NT2/D1 (cell line): ENCODE data around the gene XRN1.
"Not testable (repeated sequence)": the region's sequence is repeated elsewhere in the genome, so short reads cannot be mapped to it uniquely, and the experiment has no call there.

Experiments
- DNase-seq: peaks from one replicate; pipeline ENCODE4 v3.0.0-alpha.2; 2011; ENCODE audit warnings: low read depth, low spot score
- H3K27me3 ChIP-seq: 2 replicates; pipeline ENCODE4 v1.6.0; 2011; ENCODE audit warnings: mild to moderate bottlenecking; ENCODE audit not compliant: insufficient read length, insufficient read depth
- H3K36me3 ChIP-seq: 2 replicates; pipeline ENCODE4 v1.6.1; 2011; ENCODE audit warnings: mild to moderate bottlenecking, low read length, mixed read lengths; ENCODE audit not compliant: insufficient read depth, insufficient read length
- H3K4me1 ChIP-seq: 2 replicates; pipeline ENCODE4 v1.5.1; 2011; ENCODE audit not compliant: insufficient read depth, insufficient read length
- H3K4me3 ChIP-seq: 2 replicates; pipeline ENCODE4 v1.5.1; 2011; ENCODE audit warnings: low read depth; ENCODE audit not compliant: insufficient read length
- H3K9ac ChIP-seq: 2 replicates; pipeline ENCODE4 v1.6.0; 2011; ENCODE audit warnings: low read depth; ENCODE audit not compliant: insufficient read length
- H3K9me3 ChIP-seq: 2 replicates; pipeline ENCODE4 v1.5.1; 2011; ENCODE audit warnings: mild to moderate bottlenecking, low read length; ENCODE audit not compliant: insufficient read depth
- SUZ12 ChIP-seq: IDR thresholded peaks from 2 replicates; pipeline ENCODE4 v1.6.1; 2011; ENCODE audit not compliant: insufficient read length, insufficient read depth; ENCODE audit errors: extremely low read depth
- YY1 ChIP-seq: IDR thresholded peaks from 2 replicates; pipeline ENCODE4 v1.6.1; 2011; ENCODE audit not compliant: insufficient read length, insufficient read depth
- ZNF274 ChIP-seq: IDR thresholded peaks from 2 replicates; pipeline ENCODE4 v1.6.1; 2011; ENCODE audit warnings: mild to moderate bottlenecking, low read depth, low read length

The XRN1 gene

DNA sequence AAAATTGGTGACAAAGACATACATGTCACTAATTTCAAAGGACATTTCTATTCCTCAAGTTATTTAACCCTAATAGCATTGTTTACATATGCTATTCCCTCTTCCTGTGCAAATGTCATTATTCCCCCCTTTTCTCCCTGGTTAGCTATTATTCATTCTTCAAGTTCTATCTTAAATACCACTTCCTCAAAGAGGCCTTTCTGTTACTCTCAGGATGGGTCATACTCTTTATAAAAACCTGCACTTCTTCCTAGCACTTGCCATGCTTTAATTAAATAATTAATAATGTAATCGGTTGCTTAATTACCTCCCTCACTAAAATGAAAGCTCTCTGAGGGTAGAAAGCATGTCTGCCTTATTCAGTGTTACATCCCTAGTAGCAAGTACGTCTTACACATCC lies 88.5 kb downstream of the XRN1 start:
- Histone ChIP-seq H3K27me3 (no peaks in the 10 kb centered on the region), H3K9ac (no peak overlapping the region), H3K4me1 (no peaks in the 10 kb centered on the region), H3K4me3 (no peak overlapping the region), H3K9me3 (no peaks in the 10 kb centered on the region), H3K36me3 (peaks cover 35% of the 10 kb centered on the region)
- no peak for DNase-seq
- TF ChIP-seq ZNF274 (no peak), YY1 (no peak), SUZ12 (no peak)

DNA sequence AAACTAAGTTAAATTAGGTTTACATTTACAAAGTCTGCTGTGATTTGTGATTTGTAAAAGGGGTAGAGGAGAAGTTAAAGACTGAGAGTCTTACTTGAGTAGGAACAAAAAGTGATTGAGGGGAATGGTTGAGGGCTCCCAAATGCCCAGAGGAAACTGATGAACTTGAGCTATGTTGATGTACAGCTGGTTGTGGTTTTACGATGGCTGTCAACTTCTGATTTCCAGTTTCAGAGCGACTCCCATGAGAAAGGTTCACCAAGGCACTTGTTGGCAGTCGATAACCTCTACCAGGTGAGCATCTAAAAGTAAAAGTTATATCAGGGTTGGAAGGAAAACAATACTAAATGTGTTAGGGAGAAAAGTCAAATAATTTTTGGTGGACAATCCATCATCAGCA lies 91.0 kb downstream of the XRN1 start:
- Histone ChIP-seq H3K4me1 (no peaks in the 10 kb centered on the region), H3K27me3 (no peaks in the 10 kb centered on the region), H3K9me3 (no peaks in the 10 kb centered on the region), H3K4me3 (no peak overlapping the region), H3K9ac (no peak overlapping the region), H3K36me3 (peaks cover 29% of the 10 kb centered on the region)
- TF ChIP-seq ZNF274 (no peak), YY1 (no peak), SUZ12 (no peak)
- DNase-seq = no peak

DNA sequence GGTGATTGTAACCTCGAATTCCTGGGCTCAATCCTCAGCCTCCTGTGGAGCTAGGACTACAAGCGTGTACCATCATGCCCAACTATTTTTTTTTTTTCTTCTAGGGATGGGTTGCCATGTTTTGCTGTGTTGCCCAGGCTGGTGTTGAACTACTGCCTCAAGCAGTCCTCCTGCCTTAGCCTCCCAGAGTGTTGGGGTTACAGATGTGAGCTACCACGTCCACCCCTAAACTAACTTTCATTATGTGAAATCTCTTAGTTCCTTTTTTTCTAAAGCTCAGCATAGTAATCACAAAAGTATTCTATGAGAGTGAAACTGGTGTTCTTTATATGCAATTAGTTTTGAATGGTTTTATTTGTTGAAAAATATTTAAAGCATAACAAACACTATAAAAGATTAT lies 92.1 kb downstream of the XRN1 start:
- no peak for TF ChIP-seq YY1
- no peak for TF ChIP-seq SUZ12
- TF ChIP-seq ZNF274 = no peak
- no peak overlapping the region for H3K4me3 ChIP-seq
- no peaks in the 10 kb centered on the region for H3K4me1 ChIP-seq
- no peaks in the 10 kb centered on the region for H3K9me3 ChIP-seq
- DNase-seq = no peak
- H3K27me3 ChIP-seq = no peaks in the 10 kb centered on the region
- no peak overlapping the region for H3K9ac ChIP-seq
- peaks cover 26% of the 10 kb centered on the region for H3K36me3 ChIP-seq

DNA sequence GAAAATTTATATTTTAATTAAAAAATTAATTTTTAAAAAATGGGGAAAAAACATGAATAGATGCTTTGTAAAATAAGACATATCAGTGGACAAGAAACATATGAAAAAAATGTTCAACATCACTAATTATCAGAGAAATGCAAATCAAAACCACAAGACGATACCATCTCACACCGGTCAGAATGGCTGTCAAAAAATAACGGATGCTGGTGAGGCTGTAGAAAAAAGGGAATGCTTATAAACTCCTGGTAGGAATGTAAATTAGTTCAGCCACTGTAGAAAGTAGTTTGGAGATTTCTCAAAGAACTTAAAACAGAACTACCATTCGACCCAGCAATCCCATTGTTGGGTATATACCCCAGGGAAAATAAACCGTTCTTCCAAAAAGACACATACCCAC lies 93.8 kb downstream of the XRN1 start:
- Histone ChIP-seq H3K4me3 (no peak overlapping the region), H3K4me1 (no peaks in the 10 kb centered on the region), H3K9me3 (no peaks in the 10 kb centered on the region), H3K36me3 (peaks cover 28% of the 10 kb centered on the region), H3K27me3 (no peaks in the 10 kb centered on the region), H3K9ac (no peak overlapping the region)
- TF ChIP-seq YY1 (no peak), SUZ12 (no peak), ZNF274 (no peak)
- no peak for DNase-seq

DNA sequence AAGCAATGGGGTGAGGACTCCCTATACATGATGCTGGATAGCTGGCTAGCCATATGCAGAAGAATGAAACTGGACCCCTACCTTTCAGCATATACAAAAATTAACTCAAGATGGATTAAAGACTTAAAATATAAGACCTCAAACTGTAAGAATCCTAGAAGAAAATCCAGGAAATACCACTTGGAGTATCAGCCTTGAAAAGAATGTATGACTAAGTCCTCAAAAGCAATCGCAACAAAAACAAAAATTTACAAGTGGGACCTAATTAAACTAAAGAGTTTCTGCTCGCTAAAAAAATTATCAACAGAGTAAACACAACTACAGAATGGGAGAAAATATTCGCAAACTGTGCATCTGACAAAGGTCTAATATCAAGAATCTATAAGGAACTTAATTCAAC lies 94.3 kb downstream of the XRN1 start:
- Histone ChIP-seq H3K4me3 (no peak overlapping the region), H3K4me1 (no peaks in the 10 kb centered on the region), H3K9me3 (no peaks in the 10 kb centered on the region), H3K9ac (no peak overlapping the region), H3K36me3 (peaks cover 32% of the 10 kb centered on the region), H3K27me3 (no peaks in the 10 kb centered on the region)
- no peak for TF ChIP-seq YY1
- no peak for TF ChIP-seq ZNF274
- TF ChIP-seq SUZ12 = no peak
- no peak for DNase-seq

DNA sequence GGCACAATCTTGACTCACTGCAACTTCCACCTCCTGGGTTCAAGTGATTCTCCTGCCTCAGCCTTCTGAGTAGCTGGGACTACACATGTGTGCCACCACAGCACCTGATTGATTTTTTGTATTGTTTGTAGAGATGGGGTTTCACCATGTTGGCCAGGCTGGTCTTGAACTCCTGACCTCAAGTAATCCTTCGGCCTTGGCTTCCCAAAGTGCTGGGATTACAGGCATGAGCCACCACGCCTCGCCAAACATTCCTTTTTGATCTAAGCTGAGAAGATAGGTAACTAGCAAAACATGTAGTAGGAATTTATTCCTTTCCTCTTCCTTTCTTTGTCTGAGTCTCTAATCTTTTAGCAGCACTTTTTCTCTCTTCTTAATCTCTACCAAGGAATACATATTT lies 95.1 kb downstream of the XRN1 start:
- H3K9ac ChIP-seq, H3K27me3 ChIP-seq, H3K4me3 ChIP-seq, H3K9me3 ChIP-seq, H3K4me1 ChIP-seq, DNase-seq: not testable (repeated sequence)
- peaks cover 32% of the 10 kb centered on the region for H3K36me3 ChIP-seq

DNA sequence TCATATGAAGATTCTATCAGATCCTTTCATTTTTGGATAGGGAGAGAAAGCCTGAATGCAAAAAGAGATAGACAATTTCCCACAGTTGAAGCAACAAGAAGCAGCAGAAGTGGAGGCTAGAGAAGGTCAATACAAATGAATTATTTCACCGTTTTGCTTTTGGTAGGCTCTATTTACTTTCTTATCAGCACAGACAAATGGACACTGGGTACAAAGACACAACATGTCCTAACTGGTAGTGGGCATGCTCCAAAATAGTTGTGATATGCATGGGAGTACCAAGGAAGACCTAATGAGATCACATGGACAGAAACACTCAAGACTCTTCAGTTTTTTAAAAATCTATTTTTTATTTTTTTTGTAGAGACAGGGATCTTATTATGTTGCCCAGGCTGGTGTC lies 99.4 kb downstream of the XRN1 start:
- no peaks in the 10 kb centered on the region for H3K4me1 ChIP-seq
- no peaks in the 10 kb centered on the region for H3K9me3 ChIP-seq
- no peak overlapping the region for H3K4me3 ChIP-seq
- TF ChIP-seq SUZ12 = no peak
- no peak for TF ChIP-seq YY1
- no peak for TF ChIP-seq ZNF274
- peaks cover 9% of the 10 kb centered on the region for H3K36me3 ChIP-seq
- H3K9ac ChIP-seq = no peak overlapping the region
- no peak for DNase-seq
- H3K27me3 ChIP-seq = no peaks in the 10 kb centered on the region

DNA sequence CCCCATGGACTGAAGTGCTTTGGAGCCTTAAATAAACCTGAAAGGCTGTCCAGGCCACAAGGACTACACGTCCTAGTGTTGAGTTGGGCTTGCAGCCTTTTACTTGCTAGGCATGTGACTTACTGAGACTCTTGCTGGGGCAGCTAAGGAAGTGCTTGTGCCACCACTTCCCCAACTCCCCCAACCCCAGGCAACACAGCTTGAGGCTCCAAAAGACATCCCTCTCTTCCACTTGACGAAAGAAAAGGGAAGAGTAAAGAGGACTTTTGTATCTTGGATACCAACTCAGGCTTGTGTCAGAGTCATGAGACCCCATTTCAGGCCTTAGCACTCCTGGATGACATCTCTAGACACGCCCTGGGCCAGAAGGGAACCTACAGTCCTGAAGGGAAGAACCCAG lies 109.8 kb downstream of the XRN1 start:
- H3K4me3 ChIP-seq = no peak overlapping the region
- H3K27me3 ChIP-seq = no peaks in the 10 kb centered on the region
- no peak overlapping the region for H3K9ac ChIP-seq
- no peaks in the 10 kb centered on the region for H3K4me1 ChIP-seq
- no peak for DNase-seq
- H3K9me3 ChIP-seq = no peaks in the 10 kb centered on the region
- peaks cover 3% of the 10 kb centered on the region for H3K36me3 ChIP-seq
- no peak for TF ChIP-seq SUZ12
- TF ChIP-seq YY1 = no peak
- no peak for TF ChIP-seq ZNF274
